GM18867 (cell line): Measurements from ENCODE around the gene STAC2.

Experiments
- ATAC-seq: cut with Tn5 transposase; IDR thresholded peaks from one replicate; pipeline ENCODE4 v1.9.1; 2021; ENCODE audit warnings: mild to moderate bottlenecking, moderate library complexity; ENCODE audit not compliant: unreplicated experiment

Gene STAC2

DNA sequence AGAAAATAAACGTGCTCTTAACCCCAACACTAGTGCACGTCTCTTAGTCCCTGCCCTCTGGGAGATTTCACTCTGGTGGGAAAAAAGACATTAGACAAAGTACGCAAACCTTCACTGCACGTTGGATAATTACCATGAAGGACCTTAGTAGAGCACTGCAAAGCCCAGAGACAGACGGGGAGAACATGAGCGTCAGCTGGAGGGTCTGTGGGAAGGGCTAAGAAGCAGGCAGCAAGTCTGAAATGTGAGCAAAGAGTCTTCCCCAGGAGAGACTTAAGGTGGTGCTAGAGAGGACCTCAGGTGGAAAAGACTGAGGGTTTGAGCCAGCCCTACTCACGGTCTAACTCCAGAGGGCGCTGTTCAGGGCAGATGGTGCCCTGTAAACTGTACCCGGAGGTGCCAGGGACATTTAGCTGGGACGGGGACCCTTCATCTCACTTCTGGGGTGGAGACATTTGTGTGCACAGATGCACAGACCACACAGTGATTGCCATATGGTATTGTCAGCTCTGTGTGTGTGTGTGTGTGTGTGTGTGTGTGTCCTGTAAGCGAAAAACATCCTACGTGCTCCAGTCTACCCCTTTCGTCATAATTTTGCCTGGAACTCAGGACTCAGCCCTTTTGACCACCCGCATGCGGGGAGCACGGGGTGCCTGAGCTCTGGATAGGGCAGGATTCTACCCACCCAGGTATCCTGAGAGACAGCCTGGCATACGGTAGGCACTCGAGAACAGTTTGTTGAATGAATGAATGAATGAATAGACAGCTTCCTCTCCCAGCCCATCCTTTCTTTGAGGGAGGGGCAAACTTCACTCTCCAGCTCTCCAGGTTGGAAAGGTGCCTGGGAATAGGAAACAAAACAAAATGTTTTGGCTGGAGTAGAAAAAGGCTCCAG is 10.1 kb upstream of the STAC2 start:
- ATAC-seq = no peak

DNA sequence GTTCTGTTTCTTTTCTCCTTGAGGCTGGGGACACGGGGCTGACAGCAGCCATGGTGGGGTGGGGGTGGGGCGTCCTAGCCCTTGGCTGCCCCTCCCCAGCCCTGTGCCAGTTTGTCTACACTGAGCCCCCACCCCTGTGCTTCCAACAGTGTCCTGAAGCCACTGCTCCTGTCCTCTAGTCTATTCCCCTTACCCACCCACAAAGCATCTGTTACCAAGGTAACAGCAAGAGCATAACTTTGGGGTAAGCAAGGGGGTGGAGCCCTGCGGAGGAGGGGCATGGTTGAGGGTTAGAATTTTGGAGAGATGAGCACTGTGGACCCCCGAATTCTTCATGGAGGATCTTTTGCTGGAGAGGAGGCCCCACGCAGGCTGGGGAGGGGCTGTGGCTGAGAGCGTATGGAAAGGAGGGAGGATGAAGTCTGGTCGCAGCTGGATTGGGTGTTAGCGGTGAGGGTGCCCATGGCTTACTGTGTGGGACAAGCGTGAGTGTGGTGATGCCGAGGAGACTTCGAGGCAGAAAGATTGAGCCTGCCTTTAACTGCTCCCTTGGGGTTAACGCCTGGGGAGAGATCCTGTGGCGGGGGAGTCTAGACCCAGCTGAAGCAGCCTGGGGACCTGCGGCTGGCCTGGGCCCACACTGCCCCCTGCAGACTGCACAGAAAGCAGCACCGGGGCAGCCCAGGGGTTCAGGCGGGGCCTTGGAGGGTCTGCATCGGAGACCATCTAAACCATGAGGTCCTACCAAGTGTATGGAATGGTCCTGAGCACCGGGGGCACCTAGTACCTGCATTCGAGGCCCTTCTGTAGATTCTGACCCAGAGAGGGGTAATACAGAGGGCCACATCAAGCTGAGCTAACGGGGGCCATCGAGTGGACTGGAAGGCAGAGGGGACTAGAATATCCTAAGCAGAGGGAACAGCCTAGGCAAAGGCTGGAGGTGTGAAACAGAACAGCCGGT is 6.1 kb upstream of the STAC2 start:
- no peak for ATAC-seq

DNA sequence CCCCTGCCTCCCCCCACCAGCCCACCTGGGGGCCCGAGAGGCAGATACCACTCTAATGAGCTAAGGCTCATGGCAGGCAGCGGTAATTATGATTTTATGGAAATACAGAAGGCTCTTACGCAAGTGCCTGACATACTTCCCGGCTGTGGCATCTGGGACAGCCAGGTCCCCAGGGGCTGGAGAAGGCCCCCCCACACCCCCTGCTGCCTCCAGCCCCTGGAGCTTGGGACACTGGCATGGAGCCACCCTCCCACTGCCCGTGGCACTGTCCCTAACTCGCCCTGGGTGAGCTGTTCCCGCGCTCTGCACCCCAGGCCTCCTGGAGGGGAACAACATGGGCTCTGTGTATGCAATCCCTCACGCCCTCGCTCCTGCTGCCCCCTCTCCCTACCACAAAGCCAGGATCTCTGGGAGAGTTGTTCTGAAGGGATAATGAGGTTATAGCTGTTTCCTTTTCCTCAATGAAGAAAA is 5.4 kb upstream of the STAC2 start:
- no peak for ATAC-seq

DNA sequence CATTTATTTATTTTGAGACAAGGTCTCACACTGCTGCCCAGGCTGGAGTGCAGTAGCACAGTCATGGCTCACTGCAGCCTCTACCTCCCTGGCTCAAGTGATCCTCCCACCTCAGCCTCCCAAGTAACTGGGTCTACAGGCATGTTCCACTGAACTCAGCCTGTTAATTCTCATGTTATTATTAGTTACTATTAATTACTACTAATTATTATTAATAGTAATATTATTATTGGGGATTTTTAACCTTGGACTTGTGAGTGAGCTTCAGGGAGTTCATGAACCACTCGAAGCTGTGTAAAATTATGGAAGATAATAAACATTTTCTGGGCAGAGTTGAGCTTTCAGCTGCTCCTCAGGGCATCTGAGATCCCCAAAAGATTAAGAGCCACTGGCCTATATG is 4.6 kb upstream of the STAC2 start:
- ATAC-seq = no peak

DNA sequence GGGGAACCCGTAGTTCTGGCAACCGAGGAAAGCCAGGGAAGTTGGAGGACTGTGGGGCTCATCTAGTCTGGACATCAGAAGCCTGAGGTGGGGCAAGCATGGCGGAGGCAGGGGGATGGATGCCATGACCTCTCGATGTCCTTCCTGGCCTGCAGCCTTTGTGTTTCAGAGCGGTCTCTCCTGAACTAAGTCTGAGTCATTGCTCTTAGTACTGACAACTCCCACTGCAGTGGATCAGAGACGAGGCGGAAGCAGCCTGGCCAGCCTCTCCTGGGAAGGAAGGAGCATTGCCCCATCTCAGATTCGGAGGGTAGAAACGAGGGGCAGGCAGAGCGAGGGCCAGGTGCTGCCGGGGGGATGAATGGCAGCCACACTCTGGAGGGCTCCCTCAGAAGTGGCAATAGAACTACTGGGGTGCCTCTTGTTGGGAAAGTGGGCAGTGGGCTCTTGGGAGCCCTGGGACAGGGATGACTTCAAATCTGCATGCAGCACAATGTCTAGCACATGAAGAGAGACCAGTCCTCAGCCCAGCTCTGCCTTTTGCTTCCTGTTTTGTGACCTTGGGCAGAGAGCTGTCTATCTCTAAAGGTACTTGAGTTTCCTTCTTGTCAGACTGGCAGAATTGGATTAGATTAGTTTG is 3.6 kb upstream of the STAC2 start:
- ATAC-seq = no peak

DNA sequence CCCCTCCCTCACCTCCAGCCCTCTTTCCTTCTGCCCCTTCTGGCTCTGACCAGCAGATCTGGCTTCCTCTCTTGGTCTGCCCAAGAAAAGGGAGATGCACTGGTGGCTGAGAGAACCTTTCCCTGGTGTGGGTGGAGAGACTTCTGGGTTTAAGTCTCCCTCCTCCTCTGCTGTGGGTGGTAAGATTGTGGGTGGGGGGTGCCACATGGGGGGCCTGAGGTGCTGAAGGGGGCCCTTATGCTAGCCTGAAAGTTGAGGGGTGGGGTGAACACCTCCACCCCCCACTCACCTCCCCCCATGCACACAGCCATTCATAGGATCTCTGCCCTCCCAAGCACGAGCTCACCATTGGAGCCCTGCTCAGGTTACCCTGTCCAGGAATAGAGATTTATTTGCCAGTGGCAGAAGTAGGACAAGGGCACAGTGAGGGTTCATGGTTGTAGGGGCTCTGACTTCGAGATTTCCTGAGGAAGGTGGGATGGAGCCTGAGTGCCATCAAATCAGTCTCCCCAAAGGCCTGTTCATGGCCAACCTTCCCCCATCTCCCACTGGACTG is 1.7 kb upstream of the STAC2 start:
- no peak for ATAC-seq

DNA sequence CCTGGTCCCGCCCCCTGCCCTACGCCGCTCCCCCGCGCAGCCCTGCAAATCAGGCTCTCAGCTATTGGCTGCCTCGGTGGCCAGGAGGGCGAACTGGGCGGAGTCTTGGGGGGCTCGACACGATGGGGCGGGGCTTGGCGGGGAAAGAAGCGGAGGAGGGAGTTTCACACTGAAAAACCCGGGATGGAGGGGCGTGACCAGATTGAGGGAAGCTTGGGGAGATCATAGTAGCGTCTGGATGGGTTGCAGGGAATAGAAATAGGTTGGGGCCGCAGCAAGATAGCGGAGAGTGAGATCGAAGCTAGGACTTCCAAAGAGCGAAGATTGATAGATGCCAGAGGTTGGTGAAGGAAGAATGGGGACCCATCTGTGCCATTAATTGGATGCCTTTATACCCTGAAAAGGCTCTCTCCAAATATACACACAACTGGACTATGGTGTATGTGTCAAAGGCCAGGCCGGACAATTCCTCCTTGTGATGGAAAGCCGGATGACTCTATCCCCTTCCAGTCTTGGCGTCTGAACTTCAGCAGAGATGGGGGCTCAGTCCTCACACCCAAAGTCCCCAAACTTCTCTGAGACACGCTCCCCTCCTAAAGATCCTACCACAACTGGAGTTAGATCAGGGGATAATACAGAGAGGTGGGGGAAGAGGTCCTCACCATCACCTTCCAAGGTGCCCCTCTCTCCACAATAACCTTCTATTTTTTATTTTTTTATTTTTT is 376 bp upstream of the STAC2 start:
- no peak for ATAC-seq

DNA sequence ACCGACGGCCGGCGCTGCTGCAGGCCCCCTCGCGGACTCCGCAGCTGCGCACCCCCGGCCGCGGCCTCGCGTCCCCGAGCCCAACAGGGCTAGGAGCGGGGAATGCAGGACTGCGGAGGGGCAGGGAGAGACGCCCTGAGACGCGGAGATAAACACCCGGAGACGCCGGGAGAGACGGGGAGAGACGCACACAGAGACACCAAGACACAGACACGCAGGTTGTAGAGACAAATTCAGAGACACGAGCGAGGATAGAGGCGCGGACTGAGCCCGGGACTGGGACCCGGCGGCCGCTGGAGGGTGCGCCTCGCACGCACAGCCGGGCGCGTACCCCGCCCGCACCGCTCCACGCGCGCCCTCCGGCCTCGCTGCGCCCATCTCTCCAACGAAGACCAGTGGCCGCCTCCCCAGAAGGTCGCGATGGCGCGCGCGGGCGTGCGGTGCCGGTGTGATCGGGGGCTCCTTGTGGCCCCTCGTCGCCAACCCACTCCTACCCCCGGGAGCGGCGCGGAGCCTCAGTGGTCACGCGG is 902 bp downstream of the STAC2 start:
- no peak for ATAC-seq

DNA sequence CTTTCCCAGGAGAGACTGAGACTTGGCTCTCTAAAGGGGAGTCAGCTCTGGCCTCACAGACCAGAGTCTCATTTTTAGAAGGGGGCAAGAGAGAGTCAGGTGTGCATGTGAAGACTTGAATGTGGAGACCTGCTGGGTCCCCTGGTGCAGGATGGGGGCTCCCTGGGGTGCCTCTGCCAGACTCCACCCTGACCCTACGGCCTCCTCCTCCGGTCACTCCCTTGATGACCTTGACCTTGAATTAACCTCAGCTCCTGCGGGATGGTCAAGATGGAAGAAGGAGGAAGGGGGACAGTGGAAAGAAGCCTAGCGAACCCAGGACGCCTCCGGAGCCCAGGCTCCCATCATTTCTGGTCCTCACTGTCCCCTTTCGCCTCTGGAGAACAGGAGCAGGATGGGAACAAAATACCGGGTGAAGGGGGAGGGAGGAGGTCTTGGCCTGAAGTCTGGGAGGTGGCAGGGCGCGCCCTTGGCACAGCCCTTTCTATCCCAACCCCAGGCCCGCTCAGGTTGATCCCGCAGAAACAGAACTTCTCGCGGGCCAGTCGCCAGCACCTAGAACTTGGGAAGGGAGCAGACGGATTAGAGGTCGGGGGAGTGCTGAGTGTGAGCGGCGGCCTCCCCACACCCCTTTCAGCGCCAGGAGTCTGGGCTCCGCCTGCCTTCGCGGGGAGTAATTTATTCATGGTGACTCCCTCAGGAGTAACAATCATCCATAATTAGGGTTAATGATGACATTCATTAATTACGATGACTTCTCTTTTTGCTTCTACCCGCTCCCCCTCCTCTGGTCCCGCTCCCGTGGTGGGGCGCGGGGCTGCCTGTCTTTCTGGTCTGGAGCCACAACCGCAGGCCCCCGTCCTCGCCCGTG is 1.6 kb downstream of the STAC2 start:
- no peak for ATAC-seq

DNA sequence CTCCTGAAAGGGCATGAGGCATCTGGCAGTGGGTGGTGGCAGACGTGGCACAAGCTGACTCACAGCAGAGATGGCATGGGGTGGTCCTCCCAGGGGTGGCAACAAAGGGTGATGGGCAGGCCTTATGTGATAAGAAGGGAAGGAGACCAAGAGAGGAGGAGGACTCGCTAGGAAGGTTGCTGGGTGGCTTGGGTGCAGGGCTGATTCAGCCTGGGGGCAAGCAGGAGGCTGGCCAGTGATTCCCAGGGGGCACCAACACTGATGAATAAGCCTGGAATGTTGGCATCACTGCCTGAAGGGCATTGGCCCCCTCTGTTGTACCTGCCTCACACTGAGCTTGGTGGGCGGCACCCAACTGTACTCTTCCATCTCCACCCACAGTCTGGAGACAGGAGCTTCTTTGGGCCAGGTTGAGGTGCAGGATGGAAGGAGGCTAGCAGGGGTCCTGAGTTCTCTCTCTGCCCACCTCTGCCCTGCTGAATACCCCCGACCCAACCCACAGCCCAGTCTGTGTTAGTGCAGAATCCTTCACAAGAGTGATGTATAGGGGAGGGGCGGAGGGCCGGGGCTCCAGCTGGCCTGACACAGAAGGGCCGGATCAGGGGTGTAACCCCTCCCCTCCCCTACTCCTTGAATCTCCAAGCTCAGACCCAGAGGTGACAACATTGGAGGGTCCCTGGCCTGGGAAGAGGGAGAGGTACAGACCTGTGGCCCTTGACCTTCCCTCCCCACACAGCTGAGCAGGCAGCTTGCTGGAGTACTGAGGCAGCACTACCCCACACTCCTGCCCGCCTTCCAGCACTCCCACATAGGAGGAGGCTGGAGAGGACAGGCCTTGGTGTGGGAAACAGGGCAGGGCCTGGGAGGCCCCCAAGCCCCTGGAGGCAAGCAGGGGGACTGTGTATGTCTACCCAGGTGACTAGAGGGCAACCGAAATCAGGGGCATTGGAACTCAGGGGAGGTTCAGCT is 2.6 kb downstream of the STAC2 start:
- ATAC-seq = no peak

DNA sequence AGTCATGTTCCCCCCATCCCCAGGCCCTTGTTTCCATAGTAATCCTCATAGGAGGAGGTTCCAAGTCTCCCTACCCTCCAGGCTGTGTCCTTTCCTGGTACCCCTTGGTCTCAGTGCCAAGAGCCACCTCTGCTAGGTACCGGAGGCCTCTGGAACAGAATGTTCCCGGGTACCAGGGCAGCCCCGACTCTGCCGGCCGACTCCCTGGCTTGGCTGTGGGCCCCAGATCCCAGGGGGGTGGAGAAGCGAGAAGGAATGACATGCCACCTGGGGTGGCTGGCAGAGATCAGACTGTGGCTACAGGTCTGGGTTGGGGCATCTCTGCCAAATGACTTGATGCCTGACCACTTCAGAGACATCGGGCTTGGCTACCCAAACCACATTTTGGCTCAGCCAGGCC is 3.6 kb downstream of the STAC2 start:
- no peak for ATAC-seq

DNA sequence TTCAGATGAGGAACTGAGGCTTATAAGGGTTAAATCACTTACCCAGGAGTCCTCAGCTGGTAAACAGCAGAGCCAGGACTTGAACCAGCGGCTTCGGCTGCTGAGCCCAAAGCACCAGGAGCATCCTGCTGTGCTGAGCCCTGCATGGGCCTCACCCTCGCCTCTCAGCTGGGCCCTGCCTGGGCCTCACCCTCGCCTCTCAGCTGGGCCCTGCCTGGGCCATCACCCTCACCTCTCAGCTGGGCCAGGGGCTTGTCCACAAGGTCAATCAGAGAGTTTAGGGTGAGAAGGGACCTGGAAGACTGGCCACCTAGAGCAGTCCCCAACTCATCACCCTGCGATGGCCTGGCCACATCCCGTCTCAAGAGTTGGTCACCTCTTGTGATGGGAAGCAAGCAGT is 4.2 kb downstream of the STAC2 start:
- ATAC-seq = no peak

DNA sequence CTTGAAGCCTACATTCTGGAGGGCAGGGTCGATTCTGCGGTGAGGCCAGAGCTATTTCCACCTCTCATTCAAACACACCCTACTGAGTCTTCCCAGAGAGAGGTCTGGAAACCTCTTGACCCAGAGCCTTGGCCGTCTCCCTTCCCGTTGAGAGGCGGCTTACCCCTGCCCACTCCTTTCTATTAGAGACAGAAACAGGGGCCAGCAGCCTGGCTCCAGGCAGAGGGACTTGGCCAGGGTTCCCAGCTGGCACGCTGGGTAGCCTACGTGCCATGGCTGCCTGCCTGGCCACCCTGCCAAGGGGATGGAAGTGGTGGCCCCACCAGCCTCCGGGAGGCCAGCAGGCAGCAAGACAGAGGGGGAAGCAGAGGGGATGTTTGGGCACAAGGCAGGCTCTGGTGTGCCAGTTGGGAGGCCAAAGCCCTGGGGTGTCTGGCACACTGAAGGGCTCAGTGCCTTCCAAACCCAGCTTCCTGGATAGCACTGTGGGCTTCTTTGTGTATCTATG is 6.0 kb downstream of the STAC2 start:
- no peak for ATAC-seq

DNA sequence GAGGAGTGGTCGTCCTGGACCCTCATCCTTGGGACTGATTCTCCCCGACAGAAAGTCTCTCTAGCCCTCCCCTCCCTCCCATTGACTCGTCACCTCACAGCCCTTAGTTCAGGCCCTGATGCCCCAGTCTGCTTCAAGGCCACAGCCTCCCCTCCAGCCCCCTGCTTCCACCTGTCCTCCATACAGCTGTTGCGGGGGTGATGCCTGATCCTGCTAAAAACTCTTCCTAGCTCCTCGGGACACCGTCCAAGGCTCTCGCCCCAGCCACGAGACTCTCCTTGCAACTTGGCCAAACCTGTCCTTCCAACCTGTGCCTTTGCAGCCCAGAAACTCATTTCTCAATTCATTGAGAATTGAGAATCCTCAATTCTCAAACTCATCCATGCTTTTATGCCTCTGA is 6.8 kb downstream of the STAC2 start:
- no peak for ATAC-seq

DNA sequence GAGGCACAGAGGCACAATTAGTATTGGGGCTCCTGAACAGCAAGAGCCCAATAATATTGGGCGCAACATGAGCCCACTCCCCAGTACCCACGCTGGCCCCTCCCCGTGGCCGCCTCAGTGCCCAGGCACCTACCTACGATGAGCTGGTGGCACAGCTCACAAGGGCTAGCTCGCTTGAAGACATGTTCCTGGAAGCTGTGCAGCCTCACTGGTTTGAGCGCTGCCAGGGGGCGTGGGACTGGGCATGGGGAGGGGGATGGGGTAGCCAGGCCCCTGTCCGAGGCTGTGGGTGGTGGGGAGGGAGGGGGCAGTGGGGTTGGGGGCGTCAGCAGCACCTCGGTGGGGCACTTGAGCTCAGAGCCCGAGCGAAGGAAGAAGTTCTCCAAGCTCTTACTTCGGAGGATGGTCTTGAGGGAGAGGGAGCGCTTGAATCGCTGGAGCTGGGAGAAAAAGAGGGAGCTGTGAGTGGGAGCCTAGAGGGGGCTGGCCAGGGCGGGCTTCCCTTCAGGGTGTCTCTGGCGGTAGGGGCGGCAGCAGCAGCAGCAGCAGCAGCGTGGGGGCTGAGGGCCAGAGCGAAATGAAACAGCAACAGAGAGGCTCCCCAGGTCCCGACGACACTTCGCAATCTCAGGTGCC is 7.9 kb downstream of the STAC2 start:
- no peak for ATAC-seq

DNA sequence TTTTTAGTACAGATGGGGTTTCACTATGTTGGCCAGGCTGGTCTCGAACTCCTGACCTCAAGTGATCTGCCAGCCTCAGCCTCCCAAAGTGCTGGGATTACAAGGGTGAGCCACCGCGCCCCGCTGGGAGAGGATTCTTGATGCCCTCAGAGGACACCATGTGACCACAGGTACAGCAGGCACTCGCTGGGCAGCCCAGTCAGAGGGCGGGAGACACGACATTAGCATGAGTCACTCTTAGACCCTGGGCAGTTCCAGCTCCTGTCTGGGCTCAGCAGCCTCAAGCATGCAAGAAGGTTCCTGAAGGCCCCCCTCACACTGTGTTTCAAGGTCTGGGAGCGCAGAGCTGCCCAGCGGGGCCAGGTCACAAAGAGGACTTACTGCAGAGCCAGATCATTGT is 11.9 kb downstream of the STAC2 start:
- ATAC-seq = no peak

DNA sequence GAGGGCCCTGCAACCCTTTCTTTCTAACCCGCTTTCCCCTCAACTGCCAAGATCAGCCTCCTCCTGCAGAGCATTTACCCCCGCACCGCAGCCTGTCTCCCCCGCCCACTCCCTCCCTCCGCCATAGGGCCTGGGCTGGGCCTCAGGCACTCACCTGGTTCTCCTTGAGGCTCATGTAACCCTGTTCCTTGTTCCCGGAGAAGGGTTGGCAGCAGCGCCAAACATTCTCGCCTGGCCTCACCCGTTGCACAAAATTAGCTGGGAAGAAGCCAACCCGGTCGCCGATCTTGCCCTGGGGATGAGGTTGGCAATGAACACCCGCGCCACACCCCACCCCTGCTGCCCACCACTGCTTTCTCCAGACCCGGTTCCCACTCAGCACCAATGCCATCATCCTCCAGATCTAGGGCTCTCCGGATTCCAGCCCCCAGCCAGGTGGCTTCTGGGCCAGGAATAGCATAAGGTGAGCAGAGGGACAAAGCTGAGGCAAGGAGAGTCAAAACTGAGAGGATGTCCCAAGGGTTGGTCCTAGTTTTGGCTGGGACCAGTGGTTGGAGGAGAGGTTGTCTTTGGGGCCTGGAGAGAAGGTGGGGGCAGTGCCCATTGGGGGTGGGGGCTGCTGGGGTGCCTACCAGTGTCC is 12.8 kb downstream of the STAC2 start:
- ATAC-seq = no peak
